ENCODE results near the gene GPNMB.

The GPNMB gene

GRCh38 chr7:23276376-23276775 is 29.8 kb downstream of the GPNMB start:
- no peak for DNase-seq

- no peak for DNase-seq
Observed at GRCh38 chr7:23276947-23277346, 30.4 kb downstream of the GPNMB start.

- DNase-seq: no peak
Observed at GRCh38 chr7:23277359-23277989, 30.9 kb downstream of the GPNMB start.

- no peak for DNase-seq
Observed at GRCh38 chr7:23279819-23280525, 33.4 kb downstream of the GPNMB start.

GRCh38 chr7:23283086-23283485 is 36.5 kb downstream of the GPNMB start:
- no peak for DNase-seq

- DNase-seq: no peak
Observed at GRCh38 chr7:23284871-23285270, 38.3 kb downstream of the GPNMB start.

- no peak for DNase-seq
Observed at GRCh38 chr7:23285657-23286646, 39.4 kb downstream of the GPNMB start.

GRCh38 chr7:23287612-23288011 is 41.0 kb downstream of the GPNMB start:
- no peak for DNase-seq

- no peak for DNase-seq
Observed at GRCh38 chr7:23290993-23291392, 44.4 kb downstream of the GPNMB start.

- DNase-seq: no peak
Observed at GRCh38 chr7:23291957-23292560, 45.5 kb downstream of the GPNMB start.

- DNase-seq: no peak
Observed at GRCh38 chr7:23292623-23293022, 46.0 kb downstream of the GPNMB start.

GRCh38 chr7:23293500-23294073 is 47.0 kb downstream of the GPNMB start:
- no peak for DNase-seq

GRCh38 chr7:23294549-23295400 is 48.2 kb downstream of the GPNMB start:
- DNase-seq: no peak

- DNase-seq: no peak
Observed at GRCh38 chr7:23295401-23295697, 48.8 kb downstream of the GPNMB start.

GRCh38 chr7:23298141-23298881 is 51.7 kb downstream of the GPNMB start:
- DNase-seq: no peak

GRCh38 chr7:23298885-23299769 is 52.6 kb downstream of the GPNMB start, which contains the start of gene MALSU1:
Gene MALSU1, plus strand, starts transcription at chr7:23299339. Its CDS starts 14 bp downstream, at chr7:23299353.
- peak; percentile 98 for DNase-seq

GRCh38 chr7:23299770-23300300 is 53.3 kb downstream of the GPNMB start:
- DNase-seq: no peak

- DNase-seq: no peak
Observed at GRCh38 chr7:23306936-23307521, 60.5 kb downstream of the GPNMB start.

GRCh38 chr7:23308754-23309153 is 62.2 kb downstream of the GPNMB start:
- DNase-seq: no peak

Data from activated CD8-positive, alpha-beta memory T cell treated with anti-CD3 and anti-CD28 coated beads for 24 hours (primary cell).